HEK293 (cell line): Measurements from ENCODE around the gene DNER.

Experiments
- EGR2 ChIP-seq: fragments of 450-650 bp; formaldehyde crosslinking; IDR thresholded peaks from 2 replicates; pipeline ENCODE4 v1.5.1; 2016; ENCODE audit warnings: low read depth, missing biosample characterization, missing genetic modification characterization
- INSM2 ChIP-seq: fragments of 450-650 bp; formaldehyde crosslinking; IDR thresholded peaks from 2 replicates; pipeline ENCODE4 v1.5.1; 2016; ENCODE audit warnings: missing biosample characterization, missing genetic modification characterization
- OSR2 ChIP-seq: fragments of 450-650 bp; formaldehyde crosslinking; IDR thresholded peaks from 2 replicates; pipeline ENCODE4 v1.5.1; 2016; ENCODE audit warnings: missing biosample characterization, missing genetic modification characterization
- PRDM1 ChIP-seq: fragments of 450-650 bp; formaldehyde crosslinking; IDR thresholded peaks from 2 replicates; pipeline ENCODE4; 2016; ENCODE audit warnings: missing biosample characterization, missing genetic modification characterization
- REPIN1 ChIP-seq: fragments of 450-650 bp; formaldehyde crosslinking; IDR thresholded peaks from 2 replicates; pipeline ENCODE4 v1.5.1; 2017; ENCODE audit warnings: missing biosample characterization, missing genetic modification characterization, low read depth
- SCRT2 ChIP-seq: fragments of 450-650 bp; formaldehyde crosslinking; IDR thresholded peaks from 2 replicates; pipeline ENCODE4 v1.5.1; 2016; ENCODE audit warnings: missing biosample characterization, missing genetic modification characterization
- ZBTB1 ChIP-seq: fragments of 450-650 bp; formaldehyde crosslinking; IDR thresholded peaks from 2 replicates; pipeline ENCODE4 v1.5.1; 2016; ENCODE audit warnings: missing biosample characterization, missing genetic modification characterization
- ZFHX2 ChIP-seq: fragments of 450-650 bp; formaldehyde crosslinking; conservative IDR thresholded peaks from 2 replicates; pipeline ENCODE4 v1.5.1; 2016; ENCODE audit warnings: missing biosample characterization, missing genetic modification characterization
- ZFP69B ChIP-seq: fragments of 450-650 bp; formaldehyde crosslinking; IDR thresholded peaks from 2 replicates; pipeline ENCODE4 v1.5.1; 2016; ENCODE audit warnings: missing biosample characterization, missing genetic modification characterization
- ZIC2 ChIP-seq: fragments of 450-650 bp; formaldehyde crosslinking; IDR thresholded peaks from 2 replicates; pipeline ENCODE4 v1.5.1; 2016; ENCODE audit warnings: missing biosample characterization, missing genetic modification characterization
- ZNF169 ChIP-seq: fragments of 450-650 bp; formaldehyde crosslinking; IDR thresholded peaks from 2 replicates; pipeline ENCODE4 v1.5.1; 2016; ENCODE audit warnings: missing biosample characterization, missing genetic modification characterization
- ZNF223 ChIP-seq: fragments of 450-650 bp; formaldehyde crosslinking; IDR thresholded peaks from 2 replicates; pipeline ENCODE4 v1.5.1; 2016; ENCODE audit warnings: missing biosample characterization, missing genetic modification characterization
- ZNF311 ChIP-seq: fragments of 450-650 bp; formaldehyde crosslinking; IDR thresholded peaks from 2 replicates; pipeline ENCODE4 v1.5.1; 2017; ENCODE audit warnings: missing biosample characterization, missing genetic modification characterization, borderline replicate concordance
- ZNF341 ChIP-seq: fragments of 450-650 bp; formaldehyde crosslinking; IDR thresholded peaks from 2 replicates; pipeline ENCODE4; 2016; ENCODE audit warnings: low read depth, missing biosample characterization, missing genetic modification characterization
- ZNF398 ChIP-seq: fragments of 450-650 bp; formaldehyde crosslinking; IDR thresholded peaks from 2 replicates; pipeline ENCODE4 v1.5.1; 2017; ENCODE audit warnings: missing biosample characterization, missing genetic modification characterization
- ZSCAN16 ChIP-seq: fragments of 450-650 bp; formaldehyde crosslinking; IDR thresholded peaks from 2 replicates; pipeline ENCODE4 v1.5.1; 2016; ENCODE audit warnings: missing biosample characterization, missing genetic modification characterization
- ZSCAN18 ChIP-seq: fragments of 450-650 bp; formaldehyde crosslinking; IDR thresholded peaks from 2 replicates; pipeline ENCODE4 v1.5.1; 2016; ENCODE audit warnings: missing biosample characterization, missing genetic modification characterization
- ZSCAN5A ChIP-seq: fragments of 450-650 bp; formaldehyde crosslinking; IDR thresholded peaks from 2 replicates; pipeline ENCODE4 v1.5.1; 2016; ENCODE audit warnings: missing biosample characterization, missing genetic modification characterization
- ZXDB ChIP-seq: fragments of 450-650 bp; formaldehyde crosslinking; IDR thresholded peaks from 2 replicates; pipeline ENCODE4 v1.5.1; 2016; ENCODE audit warnings: missing biosample characterization, missing genetic modification characterization
- TF ChIP-seq, protein P1 (sequence below): fragments of 450-650 bp; formaldehyde crosslinking; conservative IDR thresholded peaks from 2 replicates; pipeline ENCODE4 v1.5.1; 2016; ENCODE audit warnings: low read depth, missing biosample characterization, missing genetic modification characterization

DNER gene

GRCh38 chr2:229407170-229407569, 307.2 kb downstream of the DNER start (continued):
- TF ChIP-seq PRDM1 (tag by site-specific recombination) (0 out of 2 replicates have a peak, but pooled peaks have one; percentile 25), OSR2 (tag by site-specific recombination) (no peak), ZIC2 (no peak), ZNF169 (no peak), ZSCAN18 (tag by site-specific recombination) (no peak), INSM2 (tag by site-specific recombination) (no peak), ZFP69B (tag by site-specific recombination) (no peak), ZBTB1 (tag by site-specific recombination) (no peak), ZFHX2 (tag by site-specific recombination) (peak; percentile 79), ZNF341 (tag by site-specific recombination) (no peak), SCRT2 (tag by site-specific recombination) (peak; percentile 72), ZNF398 (no peak), REPIN1 (tag by site-specific recombination) (no peak), ZSCAN5A (no peak), ZNF223 (tag by site-specific recombination) (no peak), ZNF311 (no peak), ZXDB (tag by site-specific recombination) (no peak), EGR2 (peak; percentile 75), ZSCAN16 (tag by site-specific recombination) (no peak)
- TF ChIP-seq, protein P1, sequence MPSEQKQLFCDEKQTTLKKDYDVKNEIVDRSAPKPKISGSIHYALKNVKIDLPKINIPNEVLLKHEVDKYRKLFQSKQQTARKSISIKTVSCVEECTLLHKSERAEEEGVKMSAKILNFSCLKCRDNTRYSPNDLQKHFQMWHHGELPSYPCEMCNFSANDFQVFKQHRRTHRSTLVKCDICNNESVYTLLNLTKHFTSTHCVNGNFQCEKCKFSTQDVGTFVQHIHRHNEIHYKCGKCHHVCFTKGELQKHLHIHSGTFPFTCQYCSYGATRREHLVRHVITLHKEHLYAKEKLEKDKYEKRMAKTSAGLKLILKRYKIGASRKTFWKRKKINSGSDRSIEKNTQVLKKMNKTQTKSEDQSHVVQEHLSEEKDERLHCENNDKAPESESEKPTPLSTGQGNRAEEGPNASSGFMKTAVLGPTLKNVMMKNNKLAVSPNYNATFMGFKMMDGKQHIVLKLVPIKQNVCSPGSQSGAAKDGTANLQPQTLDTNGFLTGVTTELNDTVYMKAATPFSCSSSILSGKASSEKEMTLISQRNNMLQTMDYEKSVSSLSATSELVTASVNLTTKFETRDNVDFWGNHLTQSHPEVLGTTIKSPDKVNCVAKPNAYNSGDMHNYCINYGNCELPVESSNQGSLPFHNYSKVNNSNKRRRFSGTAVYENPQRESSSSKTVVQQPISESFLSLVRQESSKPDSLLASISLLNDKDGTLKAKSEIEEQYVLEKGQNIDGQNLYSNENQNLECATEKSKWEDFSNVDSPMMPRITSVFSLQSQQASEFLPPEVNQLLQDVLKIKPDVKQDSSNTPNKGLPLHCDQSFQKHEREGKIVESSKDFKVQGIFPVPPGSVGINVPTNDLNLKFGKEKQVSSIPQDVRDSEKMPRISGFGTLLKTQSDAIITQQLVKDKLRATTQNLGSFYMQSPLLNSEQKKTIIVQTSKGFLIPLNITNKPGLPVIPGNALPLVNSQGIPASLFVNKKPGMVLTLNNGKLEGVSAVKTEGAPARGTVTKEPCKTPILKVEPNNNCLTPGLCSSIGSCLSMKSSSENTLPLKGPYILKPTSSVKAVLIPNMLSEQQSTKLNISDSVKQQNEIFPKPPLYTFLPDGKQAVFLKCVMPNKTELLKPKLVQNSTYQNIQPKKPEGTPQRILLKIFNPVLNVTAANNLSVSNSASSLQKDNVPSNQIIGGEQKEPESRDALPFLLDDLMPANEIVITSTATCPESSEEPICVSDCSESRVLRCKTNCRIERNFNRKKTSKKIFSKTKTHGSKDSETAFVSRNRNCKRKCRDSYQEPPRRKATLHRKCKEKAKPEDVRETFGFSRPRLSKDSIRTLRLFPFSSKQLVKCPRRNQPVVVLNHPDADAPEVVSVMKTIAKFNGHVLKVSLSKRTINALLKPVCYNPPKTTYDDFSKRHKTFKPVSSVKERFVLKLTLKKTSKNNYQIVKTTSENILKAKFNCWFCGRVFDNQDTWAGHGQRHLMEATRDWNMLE (tag by site-specific recombination), result no peak
